BLaER1 treated with 17β-estradiol and CSF1 and Interleukin-3, amounts not matched to agents 10 nM and 100 nM (cell line): ENCODE data around the gene TMEM174.
A peak's percentile ranks its signal among the peaks of the same experiment; 100 is the strongest.

Source experiments
- H3K27ac ChIP-seq, 11 experiments: shearing (Covaris generic); formaldehyde crosslinking; 2 replicates each; pipeline ENCODE4 v1.8.1; 2022
- H3K27me3 ChIP-seq, 11 experiments: shearing (Covaris generic); formaldehyde crosslinking; 2 replicates each; pipeline ENCODE4 v1.8.1; 2022
- H3K36me3 ChIP-seq, 11 experiments: shearing (Covaris generic); formaldehyde crosslinking; 2 replicates each; pipeline ENCODE4 v1.8.1; 2022
- H3K4me1 ChIP-seq, 10 experiments: shearing (Covaris generic); formaldehyde crosslinking; 2 replicates each; pipeline ENCODE4 v1.8.1; 2022
- H3K4me2 ChIP-seq, 11 experiments: shearing (Covaris generic); formaldehyde crosslinking; 2 replicates each; pipeline ENCODE4 v1.8.1; 2022
- H3K4me3 ChIP-seq, 10 experiments: shearing (Covaris generic); formaldehyde crosslinking; 2 replicates each; pipeline ENCODE4 v1.8.1; 2022
- H3K9ac ChIP-seq, 11 experiments: shearing (Covaris generic); formaldehyde crosslinking; 2 replicates each; pipeline ENCODE4 v1.8.1; 2022
- H3K9me3 ChIP-seq, 11 experiments: shearing (Covaris generic); formaldehyde crosslinking; replicated peaks in 1 of 11; 2 replicates each; pipeline ENCODE4 v1.8.1; 2022
- H4K20me1 ChIP-seq, 11 experiments: shearing (Covaris generic); formaldehyde crosslinking; 2 replicates each; pipeline ENCODE4 v1.8.1; 2022
- Cebpa-rat ChIP-seq, 11 experiments: shearing (Covaris generic); IDR thresholded peaks; 2 replicates each; pipeline ENCODE4 v1.8.1; 2022

Gene TMEM174

GRCh38 chr5:73193592-73193991 lies 20.6 kb downstream of the TMEM174 start:
- Histone ChIP-seq H3K9me3 (no peaks in the 10 kb centered on the region), H3K4me3 (no peak overlapping the region), H3K4me1 (peaks cover 0 to 9% (median 0%) of the 10 kb centered on the region in 10 experiments; a peak in 6 of 20 replicates), H3K27me3 (peaks cover 0 to 30% (median 0%) of the 10 kb centered on the region in 11 experiments; a peak in 4 of 22 replicates), H3K9ac (no peak overlapping the region), H4K20me1 (no peaks in the 10 kb centered on the region), H3K4me2 (no peak overlapping the region), H3K36me3 (no peaks in the 10 kb centered on the region), H3K27ac (no peak overlapping the region)
- TF ChIP-seq Cebpa-rat (IDR thresholded peaks at IDR 0.05), result no peak

GRCh38 chr5:73196201-73196600 lies 23.2 kb downstream of the TMEM174 start:
- Histone ChIP-seq H4K20me1 (no peaks in the 10 kb centered on the region), H3K27me3 (peaks cover 0 to 21% (median 0%) of the 10 kb centered on the region in 11 experiments; a peak in 4 of 22 replicates), H3K4me3 (no peak overlapping the region), H3K9ac (no peak overlapping the region), H3K9me3 (no peaks in the 10 kb centered on the region), H3K4me1 (peaks cover 0 to 19% (median 0%) of the 10 kb centered on the region in 10 experiments; a peak in 6 of 20 replicates), H3K27ac (no peak overlapping the region), H3K4me2 (no peak overlapping the region), H3K36me3 (no peaks in the 10 kb centered on the region)
- TF ChIP-seq Cebpa-rat (IDR thresholded peaks at IDR 0.05), result no peak

DNA sequence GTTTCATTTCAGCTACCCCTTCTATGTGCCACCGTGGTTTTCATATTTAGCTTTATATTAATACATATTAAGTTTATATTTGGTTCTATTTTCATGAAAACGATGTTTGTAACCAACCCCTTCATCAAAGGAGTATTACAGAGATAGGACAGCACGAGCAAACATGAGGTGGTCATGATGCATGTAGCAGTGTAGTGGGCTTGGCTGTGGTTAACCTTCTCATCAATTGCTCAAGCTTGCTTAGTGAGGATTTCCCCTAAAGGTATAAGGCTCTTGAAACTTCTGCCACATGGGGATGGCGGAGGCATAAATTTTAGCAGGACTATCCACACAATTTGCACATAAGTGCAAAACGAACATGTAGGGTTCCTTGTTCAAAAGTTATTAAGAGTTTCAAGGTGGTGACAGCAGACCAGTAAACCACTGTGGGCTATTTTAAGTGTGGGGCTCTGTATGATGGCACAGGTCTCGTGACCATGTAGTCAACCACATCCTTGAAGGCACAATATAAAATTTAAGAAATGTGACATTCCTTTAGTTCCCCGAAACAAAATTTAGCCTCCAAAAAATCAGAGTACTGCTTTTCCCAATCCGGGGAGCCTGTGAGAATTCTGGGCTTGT lies 24.8 kb downstream of the TMEM174 start:
- H3K4me2 ChIP-seq, result peak overlapping the region in 2 of 11 experiments; percentile 47 to 63; a peak in 1 of 22 replicates
- peaks cover 0 to 16% (median 0%) of the 10 kb centered on the region in 11 experiments; a peak in 3 of 22 replicates for H3K27me3 ChIP-seq
- no peaks in the 10 kb centered on the region for H3K9me3 ChIP-seq
- H3K36me3 ChIP-seq, result no peaks in the 10 kb centered on the region
- no peak for TF ChIP-seq Cebpa-rat (IDR thresholded peaks at IDR 0.05)
- H3K27ac ChIP-seq, result no peak overlapping the region
- no peaks in the 10 kb centered on the region for H4K20me1 ChIP-seq
- H3K4me1 ChIP-seq, result peaks cover 0 to 19% (median 0%) of the 10 kb centered on the region in 10 experiments; a peak in 6 of 20 replicates
- no peak overlapping the region for H3K9ac ChIP-seq
- no peak overlapping the region for H3K4me3 ChIP-seq

GRCh38 chr5:73198833-73199592 lies 26.0 kb downstream of the TMEM174 start:
- TF ChIP-seq Cebpa-rat (IDR thresholded peaks at IDR 0.05), result no peak
- Histone ChIP-seq H3K4me1 (peaks cover 0 to 19% (median 0%) of the 10 kb centered on the region in 10 experiments; a peak in 6 of 20 replicates), H3K36me3 (no peaks in the 10 kb centered on the region), H4K20me1 (no peaks in the 10 kb centered on the region), H3K9ac (no peak overlapping the region), H3K27me3 (peaks cover 0 to 9% (median 0%) of the 10 kb centered on the region in 11 experiments; a peak in 2 of 22 replicates), H3K27ac (no peak overlapping the region), H3K9me3 (no peaks in the 10 kb centered on the region), H3K4me3 (no peak overlapping the region), H3K4me2 (peak overlapping the region in 3 of 11 experiments; percentile 35 to 63 (median 47); a peak in 6 of 22 replicates)

DNA sequence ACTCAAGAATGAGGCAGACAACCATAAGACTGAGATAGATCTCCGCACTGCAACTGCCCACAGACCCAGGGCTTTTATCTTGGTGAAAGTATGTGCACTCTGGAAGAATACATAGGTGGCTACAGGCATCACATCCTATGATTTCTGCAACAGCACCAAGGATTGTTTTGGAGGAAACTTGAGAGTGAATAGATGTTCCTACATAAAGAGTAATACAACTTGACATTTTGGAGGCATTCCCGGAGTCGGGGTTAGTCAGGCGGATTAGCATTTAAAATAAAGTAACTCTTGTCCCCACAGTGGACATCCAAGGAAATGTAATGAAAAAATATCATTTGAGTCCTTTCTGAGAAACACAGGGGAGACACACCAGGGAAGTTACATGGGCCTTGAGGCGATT lies 26.7 kb downstream of the TMEM174 start:
- Histone ChIP-seq H3K4me1 (peaks cover 0 to 19% (median 0%) of the 10 kb centered on the region in 10 experiments; a peak in 6 of 20 replicates), H3K9ac (no peak overlapping the region), H3K4me2 (peak overlapping the region in 3 of 11 experiments; percentile 35 to 63 (median 47); a peak in 4 of 22 replicates), H3K27me3 (peaks cover 0 to 9% (median 0%) of the 10 kb centered on the region in 11 experiments; a peak in 2 of 22 replicates), H3K36me3 (no peaks in the 10 kb centered on the region), H4K20me1 (no peaks in the 10 kb centered on the region), H3K4me3 (no peak overlapping the region), H3K9me3 (no peaks in the 10 kb centered on the region), H3K27ac (no peak overlapping the region)
- TF ChIP-seq Cebpa-rat (IDR thresholded peaks at IDR 0.05), result no peak

GRCh38 chr5:73201547-73202513 lies 28.8 kb downstream of the TMEM174 start:
- peaks cover 0 to 19% (median 0%) of the 10 kb centered on the region in 10 experiments; a peak in 6 of 20 replicates for H3K4me1 ChIP-seq
- no peaks in the 10 kb centered on the region for H3K36me3 ChIP-seq
- no peak overlapping the region for H3K27ac ChIP-seq
- H3K4me3 ChIP-seq, result no peak overlapping the region
- no peak for TF ChIP-seq Cebpa-rat (IDR thresholded peaks at IDR 0.05)
- H3K4me2 ChIP-seq, result no peak overlapping the region; a peak in 1 of 22 replicates
- no peak overlapping the region for H3K9ac ChIP-seq
- H3K27me3 ChIP-seq, result no peaks in the 10 kb centered on the region; a peak in 1 of 22 replicates
- no peaks in the 10 kb centered on the region for H4K20me1 ChIP-seq
- peaks cover 0 to 4% (median 0%) of the 10 kb centered on the region in 11 experiments; a peak in 1 of 22 replicates for H3K9me3 ChIP-seq

- no peak overlapping the region for H3K9ac ChIP-seq
- H3K27ac ChIP-seq, result no peak overlapping the region
- no peak overlapping the region for H3K4me3 ChIP-seq
- H3K4me1 ChIP-seq, result peaks cover 0 to 3% (median 0%) of the 10 kb centered on the region in 10 experiments; a peak in 5 of 20 replicates
- H4K20me1 ChIP-seq, result no peaks in the 10 kb centered on the region
- H3K27me3 ChIP-seq, result no peaks in the 10 kb centered on the region
- peaks cover 6 to 28% (median 18%) of the 10 kb centered on the region in 11 experiments; a peak in 21 of 22 replicates for H3K9me3 ChIP-seq
- TF ChIP-seq Cebpa-rat (IDR thresholded peaks at IDR 0.05), result no peak
- no peak overlapping the region for H3K4me2 ChIP-seq
- H3K36me3 ChIP-seq, result no peaks in the 10 kb centered on the region
Measured at GRCh38 chr5:73204332-73204731, 31.3 kb downstream of the TMEM174 start.

DNA sequence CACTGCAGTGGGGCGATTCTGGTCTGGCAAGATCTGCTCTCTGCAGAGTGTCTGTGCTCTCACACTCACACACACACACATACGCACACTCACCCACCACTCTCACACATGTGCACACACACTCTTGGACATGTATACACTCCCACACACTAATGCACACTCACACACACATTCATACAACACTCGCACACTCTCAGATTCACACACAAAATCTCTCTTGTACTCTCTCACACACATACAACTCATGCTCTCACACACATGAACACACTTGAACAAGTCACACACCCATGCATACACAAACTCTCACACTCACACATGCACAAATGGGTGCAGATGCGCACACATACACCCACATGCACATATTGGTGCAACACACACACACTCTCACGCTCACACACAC lies 31.7 kb downstream of the TMEM174 start:
- Histone ChIP-seq H3K36me3 (no peaks in the 10 kb centered on the region), H3K4me3 (no peak overlapping the region), H3K9me3 (peaks cover 6 to 32% (median 20%) of the 10 kb centered on the region in 11 experiments; a peak in 21 of 22 replicates), H3K4me1 (no peaks in the 10 kb centered on the region; a peak in 2 of 20 replicates), H4K20me1 (no peaks in the 10 kb centered on the region), H3K27ac (no peak overlapping the region), H3K9ac (no peak overlapping the region), H3K27me3 (no peaks in the 10 kb centered on the region), H3K4me2 (no peak overlapping the region)
- TF ChIP-seq Cebpa-rat (IDR thresholded peaks at IDR 0.05), result no peak
